HL-60 (cell line): Measurements from ENCODE around the gene SNX8.

Experiments
- CTCF ChIP-seq: IDR thresholded peaks from one replicate; pipeline ENCODE4 v1.5.1; 2011; ENCODE audit warnings: low read length, control low read depth, inconsistent platforms; ENCODE audit not compliant: insufficient read depth
- GABPA ChIP-seq: IDR thresholded peaks from 2 replicates; pipeline ENCODE4 v1.6.1; 2012; ENCODE audit warnings: low read depth
- POLR2AphosphoS5 ChIP-seq: IDR thresholded peaks from 2 replicates; pipeline ENCODE4 v1.6.1; 2012; ENCODE audit warnings: low read depth
- REST ChIP-seq: IDR thresholded peaks from 2 replicates; pipeline ENCODE4 v1.6.1; 2012; ENCODE audit warnings: low read depth; ENCODE audit not compliant: insufficient replicate concordance
- SPI1 ChIP-seq: IDR thresholded peaks from 2 replicates; pipeline ENCODE4 v1.6.1; 2012; ENCODE audit warnings: low read depth, mild to moderate bottlenecking, borderline replicate concordance

- TF ChIP-seq CTCF (no peak), POLR2AphosphoS5 (no peak), SPI1 (no peak), REST (no peak), GABPA (no peak)
Measured at GRCh38 chr7:2228921-2229320, 85.3 kb downstream of the SNX8 start.
